ENCODE results near the gene LRRTM4. TPM values are rescaled to one million over a fixed set of nuclear protein-coding genes. Genes with fewer than 3 reads are reported as not detected.

Gene LRRTM4
- total and polyA plus RNA-seq, 10 of the 15 experiments (the other 5 are each of a cell fraction or from before 2014, with no cell fraction given), result 0.01 to 1.0 TPM; not detected in 8

DNA sequence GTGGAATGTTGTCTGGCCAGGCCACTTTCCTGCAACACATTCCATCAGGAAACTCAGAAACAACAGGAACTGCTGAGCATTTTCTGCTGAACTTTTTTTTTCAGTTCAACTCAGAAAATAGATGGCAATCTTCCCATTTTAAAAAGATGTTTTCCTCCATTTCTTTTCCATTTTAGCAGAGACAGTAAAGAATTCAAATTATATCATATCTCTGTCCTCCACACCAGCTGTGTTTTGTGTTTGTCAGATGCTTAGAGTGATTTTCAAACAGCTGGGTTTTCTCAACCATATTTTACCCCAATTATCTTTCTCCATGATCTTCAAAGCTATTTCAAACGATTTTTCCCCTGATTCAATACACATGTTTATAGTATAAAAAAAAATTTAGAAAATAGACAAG is 713.4 kb downstream of the LRRTM4 start:
- no TSS peak for BruUV-seq (replicated peaks)
- in situ Hi-C loops (cut with MboI), result no loop called here
- ChIA-PET RAD21 (ENCODE audit: unreplicated experiment) (no interaction called here), CTCF (no interaction called here), SMC1A (ENCODE audit: uncharacterized antibody, unreplicated experiment) (interaction anchor here (0.9 kb wide), 1 partner anchor 16 kb away, joined by 3 read pairs; no protein-coding TSS in a partner anchor), POLR2A (no interaction called here)
- no peak for DNase-seq (ENCODE audit: low read depth, low spot score)
- H4K20me1 ChIP-seq (ENCODE audit: control insufficient read depth, insufficient read depth), result no peaks in the 10 kb centered on the region
- H3K4me1 ChIP-seq (ENCODE audit: control insufficient read depth, insufficient read depth, low read length), result no peaks in the 10 kb centered on the region
- no peak overlapping the region for H2AFZ ChIP-seq (ENCODE audit: control insufficient read depth, low read depth, low read length)
- no peak for FAIRE-seq
- TF ChIP-seq, protein P1, sequence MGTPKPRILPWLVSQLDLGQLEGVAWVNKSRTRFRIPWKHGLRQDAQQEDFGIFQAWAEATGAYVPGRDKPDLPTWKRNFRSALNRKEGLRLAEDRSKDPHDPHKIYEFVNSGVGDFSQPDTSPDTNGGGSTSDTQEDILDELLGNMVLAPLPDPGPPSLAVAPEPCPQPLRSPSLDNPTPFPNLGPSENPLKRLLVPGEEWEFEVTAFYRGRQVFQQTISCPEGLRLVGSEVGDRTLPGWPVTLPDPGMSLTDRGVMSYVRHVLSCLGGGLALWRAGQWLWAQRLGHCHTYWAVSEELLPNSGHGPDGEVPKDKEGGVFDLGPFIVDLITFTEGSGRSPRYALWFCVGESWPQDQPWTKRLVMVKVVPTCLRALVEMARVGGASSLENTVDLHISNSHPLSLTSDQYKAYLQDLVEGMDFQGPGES (IDR thresholded peaks at IDR 0.05), result no peak
- TF ChIP-seq SPI1 (IDR thresholded peaks at IDR 0.05; ENCODE audit: borderline replicate concordance, insufficient read depth, low read depth, low read length), result no peak
- TF ChIP-seq, protein P2, sequence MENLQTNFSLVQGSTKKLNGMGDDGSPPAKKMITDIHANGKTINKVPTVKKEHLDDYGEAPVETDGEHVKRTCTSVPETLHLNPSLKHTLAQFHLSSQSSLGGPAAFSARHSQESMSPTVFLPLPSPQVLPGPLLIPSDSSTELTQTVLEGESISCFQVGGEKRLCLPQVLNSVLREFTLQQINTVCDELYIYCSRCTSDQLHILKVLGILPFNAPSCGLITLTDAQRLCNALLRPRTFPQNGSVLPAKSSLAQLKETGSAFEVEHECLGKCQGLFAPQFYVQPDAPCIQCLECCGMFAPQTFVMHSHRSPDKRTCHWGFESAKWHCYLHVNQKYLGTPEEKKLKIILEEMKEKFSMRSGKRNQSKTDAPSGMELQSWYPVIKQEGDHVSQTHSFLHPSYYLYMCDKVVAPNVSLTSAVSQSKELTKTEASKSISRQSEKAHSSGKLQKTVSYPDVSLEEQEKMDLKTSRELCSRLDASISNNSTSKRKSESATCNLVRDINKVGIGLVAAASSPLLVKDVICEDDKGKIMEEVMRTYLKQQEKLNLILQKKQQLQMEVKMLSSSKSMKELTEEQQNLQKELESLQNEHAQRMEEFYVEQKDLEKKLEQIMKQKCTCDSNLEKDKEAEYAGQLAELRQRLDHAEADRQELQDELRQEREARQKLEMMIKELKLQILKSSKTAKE (IDR thresholded peaks at IDR 0.05; ENCODE audit: low read depth, poor library complexity, severe bottlenecking), result no peak
- TF ChIP-seq RCOR1 (conservative IDR thresholded peaks at IDR 0.05; ENCODE audit: low read depth, low read length), result no peak
- TF ChIP-seq E4F1 (IDR thresholded peaks at IDR 0.05; ENCODE audit: borderline replicate concordance, partially characterized antibody), result no peak
- TF ChIP-seq RAD51 (IDR thresholded peaks at IDR 0.05), result no peak
- TF ChIP-seq SUPT20H (IDR thresholded peaks at IDR 0.05; ENCODE audit: borderline replicate concordance, control insufficient read depth, low read depth, low read length), result no peak
- no peak for TF ChIP-seq CBX3 (IDR thresholded peaks at IDR 0.05; ENCODE audit: borderline replicate concordance, low read depth)
- H3K9ac ChIP-seq (ENCODE audit: control insufficient read depth, insufficient read depth, low read length), result no peak overlapping the region
- no peak overlapping the region for H3K4me3 ChIP-seq
- H3K79me2 ChIP-seq (ENCODE audit: control insufficient read depth, insufficient read depth, low read length), result no peaks in the 10 kb centered on the region
- H3K27ac ChIP-seq (ENCODE audit: control insufficient read depth, insufficient read depth), result no peak overlapping the region
- H3K4me2 ChIP-seq (ENCODE audit: control insufficient read depth, insufficient read depth), result no peak overlapping the region
- no peaks in the 10 kb centered on the region for H3K27me3 ChIP-seq (replicated peaks in 1 of 2; ENCODE audit: control insufficient read depth in 2 of 2, insufficient read depth in 2 of 2, low read length in 1 of 2)
- no peaks in the 10 kb centered on the region for H3K36me3 ChIP-seq (ENCODE audit: control insufficient read depth in 2 of 2, insufficient read depth in 2 of 2, low read length in 1 of 2)
- H3K9me3 ChIP-seq (replicated peaks; ENCODE audit: control insufficient read depth, insufficient read depth, low read length), result no peaks in the 10 kb centered on the region
- intact Hi-C loops (cut with micrococcal nuclease; ENCODE audit: unreplicated experiment), result no loop called here
- 0% methylated on average over 1 of the region's 1 CpG for WGBS (ENCODE audit: insufficient coverage, insufficient replicate concordance, low lambda C conversion rate, missing lambda C conversion rate)
- no peak for ATAC-seq

All from GM12878 (cell line).